PC-3 (cell line): Measurements from ENCODE around the gene C18orf32. TPM values are rescaled to one million over a fixed set of nuclear protein-coding genes. Genes with fewer than 3 reads are reported as not detected.
"Not testable (repeated sequence)": the region's sequence is repeated elsewhere in the genome, so short reads cannot be mapped to it uniquely, and the experiment has no call there.

ENCODE experiments used
- ATAC-seq: fragments of 200-7000 bp; cut with Tn5 transposase; 2 replicates; pipeline ENCODE4 v1.9.1; 2020; ENCODE audit warnings: mild to moderate bottlenecking, moderate library complexity
- BruUV-seq: library from RNA; stranded (reverse); fragments of 400-500 nt; replicated peaks from 2 replicates; lab custom pipeline; 2021; lab: Mats Ljungman, UMichigan
- CTCF ChIA-PET: fragments of 300-600 bp; sonication (Branson Sonifier 250); formaldehyde crosslinking; loops from one replicate; lab custom pipeline; 2022; ENCODE audit warnings: antibody characterized with exemption; lab: Charles Lee
- POLR2A ChIA-PET: fragments of 300-600 bp; sonication (Branson Sonifier 250); formaldehyde crosslinking; loops from one replicate; lab custom pipeline; 2022; ENCODE audit warnings: antibody characterized with exemption; ENCODE audit not compliant: unreplicated experiment; lab: Charles Lee
- DNase-seq: peaks from one replicate; pipeline ENCODE4 v3.0.0-alpha.2; 2015
- H2AFZ ChIP-seq: fragments of 300-600 bp; sonication (generic); 2 replicates; pipeline ENCODE4 v1.6.0; 2016; ENCODE audit warnings: antibody characterized with exemption, low read length
- H3F3A ChIP-seq: fragments of 300-600 bp; sonication (generic); one replicate; pipeline ENCODE4 v1.6.0; 2017; ENCODE audit warnings: antibody characterized with exemption, low read length, control low read depth, mild to moderate bottlenecking; ENCODE audit not compliant: unreplicated experiment
- H3K27ac ChIP-seq: fragments of 300-600 bp; sonication (generic); 2 replicates; pipeline ENCODE4 v1.5.1; 2016; ENCODE audit warnings: mild to moderate bottlenecking, low read length
- H3K27me3 ChIP-seq: fragments of 300-600 bp; sonication (generic); 2 replicates; pipeline ENCODE4 v1.6.1; 2016; ENCODE audit warnings: low read length, mixed read lengths
- H3K36me3 ChIP-seq: fragments of 300-600 bp; sonication (generic); 2 replicates; pipeline ENCODE4 v1.6.1; 2016; ENCODE audit warnings: low read depth, mixed run types, low read length, mixed read lengths
- H3K4me1 ChIP-seq: fragments of 300-600 bp; sonication (generic); 2 replicates; pipeline ENCODE4 v1.5.1; 2016; ENCODE audit warnings: low read length; ENCODE audit not compliant: insufficient read depth
- H3K4me2 ChIP-seq: fragments of 300-600 bp; sonication (generic); 2 replicates; pipeline ENCODE4 v1.6.0; 2016; ENCODE audit warnings: low read length
- H3K4me3 ChIP-seq: fragments of 300-600 bp; sonication (generic); 2 replicates; pipeline ENCODE4 v1.5.1; 2016; ENCODE audit warnings: mild to moderate bottlenecking, low read length, mixed read lengths
- H3K79me2 ChIP-seq: fragments of 300-600 bp; sonication (generic); 2 replicates; pipeline ENCODE4 v1.6.1; 2017; ENCODE audit warnings: low read length, mixed read lengths
- H3K9ac ChIP-seq: fragments of 300-600 bp; sonication (generic); 2 replicates; pipeline ENCODE4 v1.6.0; 2016; ENCODE audit warnings: mild to moderate bottlenecking, low read length
- H3K9me2 ChIP-seq: fragments of 300-600 bp; sonication (generic); replicated peaks from 2 replicates; pipeline ENCODE4 v1.6.1; 2016; ENCODE audit warnings: mixed run types, low read length, mixed read lengths
- H3K9me3 ChIP-seq: fragments of 300-600 bp; sonication (generic); 2 replicates; pipeline ENCODE4 v1.6.1; 2016; ENCODE audit warnings: low read length, mixed read lengths
- H4K20me1 ChIP-seq: fragments of 300-600 bp; sonication (generic); 2 replicates; pipeline ENCODE4 v1.6.1; 2016; ENCODE audit warnings: low read length, mixed read lengths
- CTCF ChIP-seq: fragments of 300-600 bp; sonication (generic); conservative IDR thresholded peaks from 2 replicates; pipeline ENCODE4 v1.5.1; 2017; ENCODE audit warnings: antibody characterized with exemption, low read depth, mild to moderate bottlenecking, low read length
- EZH2 ChIP-seq: fragments of 300-600 bp; sonication (generic); IDR thresholded peaks from one replicate; pipeline ENCODE4 v1.6.1; 2017; ENCODE audit warnings: antibody characterized with exemption, mild to moderate bottlenecking, low read length; ENCODE audit not compliant: unreplicated experiment
- EZH2phosphoT487 ChIP-seq: fragments of 300-600 bp; sonication (generic); IDR thresholded peaks from 2 replicates; pipeline ENCODE4 v1.6.1; 2018; ENCODE audit warnings: mild to moderate bottlenecking, antibody characterized with exemption, low read length, borderline replicate concordance
- intact Hi-C: fragments of 100-400 bp; cut with micrococcal nuclease; formaldehyde crosslinking; loops from 2 replicates; pipeline ENCODE4 v1.9.0; 2023
- total RNA-seq: library from RNA; depleted of rRNA; stranded (reverse); fragments of >200 nt; gene quantifications from 2 replicates; pipeline ENCODE4 v1.2.3, GENCODE V29; 2014

C18orf32 gene
- total RNA-seq, 1 experiment from 2014 or later: 5.7 TPM

- H3K79me2 ChIP-seq: no peaks in the 10 kb centered on the region
- TF ChIP-seq CTCF (no peak), EZH2 (no peak), EZH2phosphoT487 (no peak)
- BruUV-seq: no TSS peak
- ATAC-seq (no peak), DNase-seq (no peak)
- no peaks in the 10 kb centered on the region for H3K27me3 ChIP-seq
- no peaks in the 10 kb centered on the region for H3K9me2 ChIP-seq
- no peak overlapping the region for H2AFZ ChIP-seq
- no peaks in the 10 kb centered on the region for H3K9me3 ChIP-seq
- no peak overlapping the region for H3K9ac ChIP-seq
- intact Hi-C loops: no loop called here
- H3K4me3 ChIP-seq: no peak overlapping the region
- no peak overlapping the region for H3K4me2 ChIP-seq
- no peaks in the 10 kb centered on the region for H3K36me3 ChIP-seq
- ChIA-PET POLR2A (no interaction called here), CTCF (no interaction called here)
- no peak overlapping the region for H3K27ac ChIP-seq
- H3K4me1 ChIP-seq: peaks cover 3% of the 10 kb centered on the region; the same call in 1 of the 2 replicates
- H4K20me1 ChIP-seq: no peaks in the 10 kb centered on the region
- H3F3A ChIP-seq: no peaks in the 10 kb centered on the region
These were observed 38.9 kb upstream of the C18orf32 start for GRCh38 chr18:49525981-49526380.

GRCh38 chr18:49524951-49525350 lies 37.9 kb upstream of the C18orf32 start:
- no TSS peak for BruUV-seq
- peaks cover 3% of the 10 kb centered on the region; the same call in 1 of the 2 replicates for H3K4me1 ChIP-seq
- H3F3A ChIP-seq: no peaks in the 10 kb centered on the region
- no peak for TF ChIP-seq CTCF
- ChIA-PET CTCF (no interaction called here), POLR2A (no interaction called here)
- H4K20me1 ChIP-seq: no peaks in the 10 kb centered on the region
- H3K79me2 ChIP-seq: no peaks in the 10 kb centered on the region
- H3K27ac ChIP-seq: no peak overlapping the region
- H3K4me2 ChIP-seq: no peak overlapping the region
- intact Hi-C loops: no loop called here
- H3K27me3 ChIP-seq: no peaks in the 10 kb centered on the region
- no peak for DNase-seq
- no peaks in the 10 kb centered on the region for H3K9me3 ChIP-seq
- H3K9me2 ChIP-seq: no peaks in the 10 kb centered on the region
- H3K4me3 ChIP-seq: no peak overlapping the region
- H3K9ac ChIP-seq: no peak overlapping the region
- no peak for ATAC-seq
- H2AFZ ChIP-seq: no peak overlapping the region
- H3K36me3 ChIP-seq: no peaks in the 10 kb centered on the region

- ChIA-PET CTCF (no interaction called here), POLR2A (no interaction called here)
- Histone ChIP-seq H3K27me3 (no peaks in the 10 kb centered on the region), H4K20me1 (no peaks in the 10 kb centered on the region), H3K9ac (no peak overlapping the region), H3F3A (no peaks in the 10 kb centered on the region), H3K9me2 (no peaks in the 10 kb centered on the region), H3K9me3 (no peaks in the 10 kb centered on the region), H3K27ac (no peak overlapping the region), H3K4me1 (peaks cover 3% of the 10 kb centered on the region; the same call in 1 of the 2 replicates), H2AFZ (no peak overlapping the region), H3K36me3 (no peaks in the 10 kb centered on the region), H3K4me3 (no peak overlapping the region), H3K79me2 (no peaks in the 10 kb centered on the region), H3K4me2 (no peak overlapping the region)
- intact Hi-C loops: no loop called here
- no peak for DNase-seq
- BruUV-seq: no TSS peak
- no peak for ATAC-seq
- TF ChIP-seq CTCF (no peak), EZH2phosphoT487 (no peak), EZH2 (no peak)
These were observed 37.3 kb upstream of the C18orf32 start for GRCh38 chr18:49524349-49524748.

GRCh38 chr18:49523580-49524093 lies 36.6 kb upstream of the C18orf32 start:
- CTCF ChIA-PET: not testable (repeated sequence)

More at GRCh38 chr18:49523580-49524093, 36.6 kb upstream of the C18orf32 start:
- H3K27me3 ChIP-seq, H4K20me1 ChIP-seq, DNase-seq, ATAC-seq, H2AFZ ChIP-seq, H3K27ac ChIP-seq, H3K4me2 ChIP-seq, H3F3A ChIP-seq, H3K9ac ChIP-seq, H3K4me3 ChIP-seq, intact Hi-C loops, H3K36me3 ChIP-seq, H3K79me2 ChIP-seq, H3K9me2 ChIP-seq, H3K4me1 ChIP-seq, BruUV-seq, POLR2A ChIA-PET, H3K9me3 ChIP-seq: not testable (repeated sequence)
